K562 (cell line): ENCODE results near the gene NUAK2.

Experiments used
- CTCF ChIP-seq, 3 experiments: IDR thresholded peaks in 2 of 3; conservative IDR thresholded peaks in 1 of 3; 2 replicates each; pipeline ENCODE4 v1.5.1; 2011 to 2012; ENCODE audit warnings: low read length in 3 of 3, mild to moderate bottlenecking in 3 of 3, control low read depth in 2 of 3, improper control_type of control experiment in 1 of 3, inconsistent platforms in 1 of 3, low read depth in 1 of 3, mixed read lengths in 1 of 3, moderate library complexity in 1 of 3; ENCODE audit not compliant: insufficient read depth in 2 of 3
- HDAC6 ChIP-seq: IDR thresholded peaks from 2 replicates; pipeline ENCODE4 v1.6.1; 2012; ENCODE audit warnings: low read depth, mild to moderate bottlenecking, control low read depth, inconsistent platforms, low read length, moderate library complexity
- NFYB ChIP-seq: IDR thresholded peaks from 2 replicates; pipeline ENCODE4 v1.6.1; 2011; ENCODE audit warnings: mild to moderate bottlenecking, moderate library complexity; ENCODE audit not compliant: insufficient read length; ENCODE audit errors: extremely low read depth
- U2AF2 ChIP-seq: fragments of 200-400 bp; formaldehyde crosslinking; optimal IDR thresholded peaks from 2 replicates; pipeline ENCODE3; 2017; ENCODE audit warnings: low read depth, mild to moderate bottlenecking, low read length
- ZNF778 ChIP-seq: fragments of 450-650 bp; formaldehyde crosslinking; IDR thresholded peaks from 2 replicates; pipeline ENCODE4 v1.4.0; 2020; ENCODE audit warnings: mild to moderate bottlenecking, moderate library complexity

DNA sequence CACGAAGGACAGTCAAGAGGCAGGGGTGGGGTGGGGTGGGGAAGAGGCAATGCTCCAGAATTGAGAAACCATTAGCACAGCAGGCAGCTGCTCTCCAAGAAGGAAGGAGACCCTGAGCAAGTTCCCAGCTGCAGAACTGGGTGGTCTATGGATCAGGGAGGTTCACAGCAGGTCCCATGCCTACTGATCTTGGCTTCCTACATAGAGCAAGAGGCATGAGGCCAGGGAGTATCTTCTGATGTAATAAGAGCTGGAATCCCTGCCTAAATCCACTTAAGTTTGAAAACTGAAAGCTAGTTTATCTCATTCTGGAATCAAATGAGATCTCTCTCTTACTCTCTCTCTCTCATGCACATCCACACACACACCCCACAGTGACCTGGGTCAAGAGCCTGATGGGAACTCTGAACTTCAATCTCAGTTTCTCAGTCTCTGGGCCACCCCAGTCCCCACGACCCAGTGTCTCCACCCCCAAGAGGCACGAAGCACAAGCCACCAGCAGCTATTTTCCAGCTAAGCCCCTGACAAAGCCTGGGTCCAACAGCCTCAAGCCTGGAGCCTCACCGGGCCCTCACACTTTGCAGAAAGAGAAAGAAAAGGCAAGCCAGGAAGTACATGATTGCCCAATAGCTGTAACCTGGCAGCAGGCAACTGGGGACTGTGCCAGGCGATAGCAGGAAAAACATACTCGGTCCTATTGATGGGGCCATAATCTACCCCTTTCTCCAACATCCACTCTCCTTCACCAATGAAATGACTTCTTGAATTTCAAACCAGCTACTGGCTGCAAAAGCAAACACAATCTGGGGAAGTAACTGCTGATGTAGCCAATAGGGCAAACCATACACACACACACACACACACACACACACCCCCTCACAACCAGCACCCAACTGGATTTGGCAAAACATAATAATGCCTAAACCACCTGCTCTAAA is 2.2 kb downstream of the NUAK2 start:
- TF ChIP-seq CTCF (IDR thresholded peaks at IDR 0.05 in 2 of 3, conservative IDR thresholded peaks at IDR 0.05 in 1 of 3; ENCODE audit: insufficient read depth in 2 of 3, low read depth in 1 of 3, low read length in 3 of 3) (no peak), U2AF2 (no peak), ZNF778 (CRISPR knock-in tag) (no peak), NFYB (no peak), HDAC6 (no peak)
